ENCODE results near the gene U2AF2.

GRCh38 chr19:55609326-55609725 lies 45.5 kb upstream of the U2AF2 start:
- no peak for TF ChIP-seq FOXM1 (IDR thresholded peaks at IDR 0.05; ENCODE audit: low read depth)
- no peak for TF ChIP-seq FOXM1 (CRISPR knock-in tag; IDR thresholded peaks at IDR 0.05; ENCODE audit: low read depth)
- no peak for TF ChIP-seq SREBF2 (CRISPR knock-in tag; IDR thresholded peaks at IDR 0.05)
- TF ChIP-seq FOS (IDR thresholded peaks at IDR 0.05; ENCODE audit: extremely low read depth, insufficient read length): no peak
- TF ChIP-seq ZNF274 (IDR thresholded peaks at IDR 0.05; ENCODE audit: borderline replicate concordance, low read depth, low read length): no peak

Measured in K562 (cell line).